Lower lobe of right lung (tissue), 2 donors: ENCODE data around the gene ARL11. TPM values are rescaled to one million over a fixed set of nuclear protein-coding genes. Genes with fewer than 3 reads are reported as not detected.
A peak's percentile ranks its signal among the peaks of the same experiment; 100 is the strongest.

Source experiments
- ATAC-seq, 2 donors: fragments of 200-7000 bp; cut with Tn5 transposase; one replicate each; pipeline ENCODE4 v1.9.1; 2020 to 2022; ENCODE audit warnings: mild to moderate bottlenecking in 2 of 2, moderate library complexity in 2 of 2
- DNase-seq: peaks from one replicate; pipeline ENCODE4 v3.0.0-alpha.2; 2020
- H3K27ac ChIP-seq: fragments of 200-600 bp; one replicate; pipeline ENCODE4 v1.8.0; 2022
- H3K27me3 ChIP-seq: fragments of 200-600 bp; one replicate; pipeline ENCODE4 v1.8.0; 2022; ENCODE audit warnings: low read depth
- H3K36me3 ChIP-seq: fragments of 200-600 bp; one replicate; pipeline ENCODE4 v1.8.0; 2022; ENCODE audit warnings: mild to moderate bottlenecking
- H3K4me1 ChIP-seq: fragments of 200-600 bp; one replicate; pipeline ENCODE4 v1.8.0; 2022
- H3K4me3 ChIP-seq: fragments of 200-600 bp; one replicate; pipeline ENCODE4 v1.8.0; 2022; ENCODE audit warnings: mild to moderate bottlenecking
- H3K9me3 ChIP-seq: fragments of 200-600 bp; one replicate; pipeline ENCODE4 v1.8.0; 2022
- CTCF ChIP-seq: fragments of 200-600 bp; IDR thresholded peaks from one replicate; pipeline ENCODE4 v1.8.0; 2022; ENCODE audit warnings: antibody characterized with exemption, mild to moderate bottlenecking
- intact Hi-C: fragments of 100-400 bp; cut with DNase I; formaldehyde crosslinking; loops from one replicate; pipeline ENCODE4 v1.11.0; 2022
- total RNA-seq: library from RNA; stranded (reverse); fragmentation: NEBNext Ultra II Directional; extraction: Animal tissue kit (Norgen Biotek cat#: 25700); gene quantifications from one replicate; pipeline ENCODE4 v1.2.1, GENCODE V29; 2021
- donor health status: DM: no; HTN: yes; CAD: no; lungs with severe emphysema.

ARL11 gene
- total RNA-seq, 1 donor from 2014 or later: 7.5 TPM

DNA sequence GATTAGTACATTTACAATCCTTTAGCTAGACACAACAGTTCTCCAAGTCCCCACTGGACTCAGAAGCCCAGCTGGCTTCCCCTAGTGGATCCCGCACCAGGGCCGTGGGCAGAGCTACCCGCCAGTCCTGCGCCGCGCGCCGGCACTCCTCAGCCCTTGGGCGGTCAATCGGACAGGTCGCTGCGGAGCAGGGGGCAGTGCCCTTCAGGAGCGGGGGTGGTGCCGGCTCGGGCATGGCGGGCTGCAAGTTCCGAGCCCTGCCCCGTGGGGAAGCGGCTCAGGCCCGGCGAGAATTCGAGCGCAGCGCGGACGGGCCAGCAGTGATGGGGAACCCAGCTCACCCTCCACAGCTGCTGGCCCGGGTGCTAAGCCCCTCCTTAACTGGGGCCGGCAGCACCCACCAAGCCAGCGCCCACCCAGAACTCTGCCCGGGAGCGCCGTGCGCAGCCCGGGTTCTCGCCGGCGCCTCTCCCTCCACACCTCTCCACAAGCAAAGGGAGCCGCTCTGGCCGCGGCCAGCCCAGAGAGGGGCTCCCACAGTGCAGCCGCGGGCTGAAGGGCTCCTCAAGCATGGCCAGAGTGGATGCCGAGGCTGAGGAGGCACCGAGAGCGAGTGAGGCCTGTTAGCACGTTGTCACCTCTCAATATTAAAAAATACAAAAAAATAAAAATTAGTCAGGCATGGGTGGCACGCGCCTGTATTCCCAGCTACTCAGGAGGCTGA is 50.0 kb downstream of the ARL11 start:
- intact Hi-C loops: no loop called here
- Histone ChIP-seq H3K4me1 (no peaks in the 10 kb centered on the region), H3K27ac (no peak overlapping the region), H3K4me3 (no peak overlapping the region), H3K9me3 (no peaks in the 10 kb centered on the region), H3K27me3 (no peaks in the 10 kb centered on the region), H3K36me3 (no peaks in the 10 kb centered on the region)
- DNase-seq (no peak), ATAC-seq (peak in 1 of 2 donors; percentile 35)
- no peak for TF ChIP-seq CTCF

DNA sequence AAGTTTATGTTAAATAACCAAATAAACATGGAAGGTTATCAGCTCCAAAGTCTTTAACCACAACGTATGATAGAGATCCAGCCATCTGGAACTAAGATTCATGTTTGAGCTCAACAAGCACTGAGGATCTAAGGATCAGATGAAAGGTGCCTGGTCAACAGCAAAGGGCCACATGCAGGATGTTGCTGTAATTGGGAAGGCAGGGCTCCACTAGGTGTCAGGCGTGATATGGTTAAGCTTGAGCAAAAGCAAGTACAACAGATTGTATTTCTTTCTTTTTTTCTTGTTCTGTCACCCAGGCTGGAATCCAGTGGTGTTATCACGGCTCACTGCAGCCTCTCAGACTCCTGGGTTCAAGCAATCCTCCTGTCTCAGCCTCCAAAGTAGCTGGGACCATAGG is 50.9 kb downstream of the ARL11 start:
- no peak for ATAC-seq
- no peak overlapping the region for H3K27ac ChIP-seq
- no peaks in the 10 kb centered on the region for H3K9me3 ChIP-seq
- no peaks in the 10 kb centered on the region for H3K27me3 ChIP-seq
- intact Hi-C loops: no loop called here
- TF ChIP-seq CTCF: no peak
- no peaks in the 10 kb centered on the region for H3K4me1 ChIP-seq
- no peaks in the 10 kb centered on the region for H3K36me3 ChIP-seq
- no peak overlapping the region for H3K4me3 ChIP-seq
- DNase-seq: no peak

DNA sequence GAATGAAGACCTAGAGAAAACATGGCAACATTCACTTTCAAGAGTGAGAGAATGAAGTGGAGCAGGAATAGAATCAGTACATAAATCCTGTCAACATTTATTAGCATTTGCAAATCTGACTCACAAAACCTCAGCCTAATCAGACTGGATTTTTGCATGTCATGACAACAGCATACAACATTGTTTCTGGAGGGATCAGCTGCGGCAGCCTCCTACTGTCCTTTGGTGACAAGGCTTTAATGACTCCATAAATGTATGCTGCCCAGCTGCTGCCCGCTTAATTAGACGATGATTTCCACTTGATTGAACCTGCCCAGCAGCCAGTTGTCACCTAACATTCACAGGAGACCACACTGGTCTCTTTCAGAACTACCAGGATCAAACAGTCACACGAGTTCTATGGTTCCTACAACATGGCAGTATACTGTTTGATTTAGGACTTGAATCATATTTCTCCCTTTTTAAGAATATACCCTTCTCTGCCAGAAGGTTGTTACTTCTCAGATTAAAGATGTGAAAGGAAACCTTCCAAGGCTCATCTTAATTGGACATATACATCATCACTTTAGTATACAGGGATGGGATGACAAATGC is 53.6 kb downstream of the ARL11 start:
- DNase-seq (no peak), ATAC-seq (no peak)
- H3K36me3 ChIP-seq: no peaks in the 10 kb centered on the region
- no peaks in the 10 kb centered on the region for H3K9me3 ChIP-seq
- H3K27ac ChIP-seq: no peak overlapping the region
- no peaks in the 10 kb centered on the region for H3K27me3 ChIP-seq
- intact Hi-C loops: no loop called here
- H3K4me3 ChIP-seq: no peak overlapping the region
- TF ChIP-seq CTCF: no peak
- H3K4me1 ChIP-seq: no peaks in the 10 kb centered on the region

Other genes starting within 250 kb of the ARL11 start
- 13.4 TPM for gene CAB39L, start 184.4 kb upstream of the ARL11 start, total RNA-seq
- gene SETDB2, start 184.2 kb upstream of the ARL11 start, total RNA-seq: 21.1 TPM
- 59.8 TPM for gene PHF11, start 132.6 kb upstream of the ARL11 start, total RNA-seq
- gene RCBTB1, start 42.9 kb upstream of the ARL11 start, total RNA-seq: 24.9 TPM
- gene EBPL, start 63.0 kb downstream of the ARL11 start, total RNA-seq: 48.4 TPM
- gene KPNA3, start 164.2 kb downstream of the ARL11 start, total RNA-seq: 31.9 TPM